ACC112 (cell line): ENCODE measurements around the gene CIAO1.
A peak's percentile ranks its signal among the peaks of the same experiment; 100 is the strongest.
"Not testable (repeated sequence)": the region's sequence is repeated elsewhere in the genome, so short reads cannot be mapped to it uniquely, and the experiment has no call there.

ENCODE experiments used
- H2AFZ ChIP-seq: fragments of 200-600 bp; sonication (generic); one replicate; pipeline ENCODE4 v1.6.0; 2017; ENCODE audit warnings: antibody characterized with exemption, low read length; ENCODE audit not compliant: unreplicated experiment
- H3K27ac ChIP-seq: fragments of 200-600 bp; sonication (generic); 2 replicates; pipeline ENCODE4 v1.5.1; 2014; ENCODE audit warnings: low read depth, mild to moderate bottlenecking, antibody characterized with exemption, low read length, moderate library complexity
- H3K27me3 ChIP-seq: fragments of 200-600 bp; sonication (generic); 2 replicates; pipeline ENCODE4 v1.6.1; 2014; ENCODE audit warnings: mild to moderate bottlenecking, antibody characterized with exemption, low read length, moderate library complexity, mixed read lengths; ENCODE audit not compliant: insufficient read depth
- H3K36me3 ChIP-seq: fragments of 200-600 bp; sonication (generic); 2 replicates; pipeline ENCODE4 v1.6.1; 2016; ENCODE audit warnings: mild to moderate bottlenecking, antibody characterized with exemption, low read length, moderate library complexity, mixed read lengths; ENCODE audit not compliant: insufficient read depth
- H3K4me1 ChIP-seq: fragments of 200-600 bp; sonication (generic); one replicate; pipeline ENCODE4 v1.6.1; 2016; ENCODE audit warnings: low read length, mixed read lengths; ENCODE audit not compliant: insufficient read depth, unreplicated experiment, control insufficient read depth
- H3K4me3 ChIP-seq: fragments of 200-600 bp; sonication (generic); 2 replicates; pipeline ENCODE4 v1.5.1; 2014; ENCODE audit warnings: mild to moderate bottlenecking, low read depth, low read length
- H3K79me2 ChIP-seq: fragments of 200-600 bp; sonication (generic); one replicate; pipeline ENCODE4 v1.6.0; 2016; ENCODE audit warnings: low read length; ENCODE audit not compliant: control insufficient read depth, unreplicated experiment, insufficient read depth

The CIAO1 gene

GRCh38 chr2:96265840-96266679, at the start of gene CIAO1, which contains the start of gene TMEM127:
TSS of gene CIAO1 (plus strand) at chr2:96266225. CDS start at chr2:96266351, 126 bp downstream.
TSS of gene TMEM127 (minus strand) at chr2:96265997. CDS start at chr2:96265381, 616 bp downstream.
- H3K27ac ChIP-seq, result peak within 1 kb of the TSS; percentile 40; the same call in 1 of the 2 replicates
- no peaks in the 10 kb centered on the region for H3K27me3 ChIP-seq
- peaks cover 54% of the 10 kb centered on the region for H3K79me2 ChIP-seq
- peak within 1 kb of the TSS; percentile 91 for H3K4me3 ChIP-seq
- H2AFZ ChIP-seq, result peak within 1 kb of the TSS; percentile 84
- peaks cover 10% of the 10 kb centered on the region; the same call in 1 of the 2 replicates for H3K36me3 ChIP-seq
- H3K4me1 ChIP-seq, result peaks cover 48% of the 10 kb centered on the region

DNA sequence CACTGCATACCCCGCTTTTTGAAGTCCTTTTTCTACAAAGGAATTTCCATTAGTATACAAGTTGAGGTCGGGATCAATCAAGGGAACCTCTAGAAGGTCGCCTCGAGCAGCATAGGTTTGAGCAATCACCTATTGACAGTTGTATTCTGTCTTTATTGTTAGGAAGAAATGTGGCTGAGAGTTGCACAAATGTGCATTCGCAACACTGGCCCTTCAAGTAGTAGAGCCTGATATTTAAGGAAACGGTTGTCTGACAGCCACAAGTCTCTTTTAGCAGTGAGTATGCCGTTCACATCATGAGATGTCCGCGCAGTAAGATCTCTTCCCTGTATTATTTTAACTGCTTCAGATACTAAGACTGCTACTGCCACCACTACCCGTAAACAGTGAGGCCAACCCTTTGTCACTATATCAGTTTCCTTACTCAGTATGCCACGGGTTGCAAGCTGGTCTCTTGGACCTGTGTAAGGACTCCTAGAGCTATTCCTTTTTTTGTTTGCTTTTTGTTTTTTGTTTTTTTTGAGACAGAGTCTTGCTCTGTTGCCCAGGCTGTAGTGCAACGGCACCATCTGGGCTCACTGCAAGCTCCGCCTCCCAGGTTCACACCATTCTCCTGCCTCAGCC, 47.4 kb upstream of the CIAO1 start:
- Histone ChIP-seq H3K27ac (no peak overlapping the region), H3K79me2 (no peaks in the 10 kb centered on the region), H2AFZ (no peak overlapping the region), H3K27me3 (no peaks in the 10 kb centered on the region), H3K4me1 (no peaks in the 10 kb centered on the region), H3K4me3 (no peak overlapping the region), H3K36me3 (no peaks in the 10 kb centered on the region)

DNA sequence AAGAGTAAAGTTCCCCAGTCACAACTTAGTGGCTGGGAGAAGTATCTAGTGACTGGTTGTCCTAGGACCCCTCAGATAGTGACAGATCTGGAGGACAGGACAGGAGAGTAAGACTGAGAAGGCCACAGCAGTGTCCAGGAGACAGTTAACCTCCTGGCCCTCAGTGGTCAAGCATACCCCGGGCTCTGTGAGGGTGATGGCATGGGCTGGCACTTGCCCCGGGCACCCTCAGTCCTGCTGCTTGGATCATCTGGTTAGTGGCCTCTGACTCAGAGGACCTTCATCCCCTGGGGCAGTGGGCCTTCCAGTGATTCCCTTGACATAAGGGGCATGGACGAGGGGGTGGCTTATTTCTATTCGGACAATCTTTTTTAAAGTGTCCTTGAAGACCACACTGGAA, 46.1 kb upstream of the CIAO1 start:
- H3K27me3 ChIP-seq, H3K4me1 ChIP-seq, H2AFZ ChIP-seq, H3K36me3 ChIP-seq, H3K79me2 ChIP-seq, H3K4me3 ChIP-seq, H3K27ac ChIP-seq: not testable (repeated sequence)

GRCh38 chr2:96221106-96221505, 44.9 kb upstream of the CIAO1 start:
- H3K4me1 ChIP-seq, H3K27ac ChIP-seq, H2AFZ ChIP-seq, H3K36me3 ChIP-seq, H3K4me3 ChIP-seq, H3K27me3 ChIP-seq, H3K79me2 ChIP-seq: not testable (repeated sequence)

DNA sequence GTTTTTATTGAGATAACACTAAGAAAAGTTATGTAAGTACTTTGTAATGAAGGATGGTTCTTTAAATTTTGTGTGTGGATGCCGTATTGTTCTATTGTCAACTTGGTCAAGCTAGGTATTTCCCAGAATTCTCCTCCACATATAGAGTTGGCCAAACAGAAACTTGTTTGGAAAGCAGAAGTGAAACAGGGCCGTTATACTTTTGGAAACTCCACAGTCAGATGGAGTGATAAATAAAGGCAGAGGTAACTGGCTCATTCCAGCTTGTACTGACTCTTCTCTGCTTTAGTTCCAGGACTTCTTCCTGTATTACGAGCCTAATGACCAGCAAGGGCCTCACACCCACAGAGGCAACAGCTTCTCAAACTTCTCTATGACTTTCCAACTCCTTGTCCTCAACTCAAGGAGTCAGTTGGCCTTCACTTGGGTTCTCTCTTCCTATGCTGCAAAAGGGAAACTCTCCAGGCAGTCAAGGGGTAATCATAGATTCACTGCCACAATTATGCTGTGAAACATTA, 41.0 kb upstream of the CIAO1 start:
- H2AFZ ChIP-seq, result no peak overlapping the region
- no peaks in the 10 kb centered on the region for H3K4me1 ChIP-seq
- H3K27ac ChIP-seq, result no peak overlapping the region
- H3K4me3 ChIP-seq, result no peak overlapping the region
- no peaks in the 10 kb centered on the region for H3K36me3 ChIP-seq
- H3K27me3 ChIP-seq, result no peaks in the 10 kb centered on the region
- no peaks in the 10 kb centered on the region for H3K79me2 ChIP-seq

DNA sequence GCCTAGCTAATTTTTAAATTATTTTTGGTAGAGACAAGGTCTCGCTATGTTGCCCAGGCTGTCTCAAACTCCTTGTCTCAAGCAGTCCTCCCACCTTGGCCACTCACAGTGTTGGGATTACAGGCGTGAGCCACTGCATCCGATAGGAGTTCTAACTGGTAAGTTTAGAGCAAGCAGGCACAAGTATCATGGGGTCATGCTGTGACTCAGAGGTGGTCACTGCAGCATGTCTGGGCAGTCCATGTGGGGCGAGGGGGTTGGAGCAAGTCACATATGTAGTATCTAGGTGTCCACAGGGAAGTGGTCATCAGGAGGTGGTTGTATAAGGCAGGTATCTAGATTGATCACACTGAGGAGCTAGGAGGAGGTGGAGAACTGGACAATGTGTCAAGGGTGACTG, 34.7 kb upstream of the CIAO1 start:
- Histone ChIP-seq H3K79me2 (no peaks in the 10 kb centered on the region), H2AFZ (no peak overlapping the region), H3K36me3 (no peaks in the 10 kb centered on the region), H3K4me1 (no peaks in the 10 kb centered on the region), H3K27ac (no peak overlapping the region), H3K27me3 (no peaks in the 10 kb centered on the region), H3K4me3 (no peak overlapping the region)

- Histone ChIP-seq H3K27ac (no peak overlapping the region), H3K79me2 (no peaks in the 10 kb centered on the region), H3K36me3 (no peaks in the 10 kb centered on the region), H3K27me3 (no peaks in the 10 kb centered on the region), H3K4me1 (no peaks in the 10 kb centered on the region), H2AFZ (no peak overlapping the region), H3K4me3 (no peak overlapping the region)
Measured at GRCh38 chr2:96233436-96233835, 32.6 kb upstream of the CIAO1 start.

GRCh38 chr2:96233880-96234316, 32.1 kb upstream of the CIAO1 start:
- Histone ChIP-seq H3K27ac (no peak overlapping the region), H3K4me1 (no peaks in the 10 kb centered on the region), H3K4me3 (no peak overlapping the region), H3K36me3 (no peaks in the 10 kb centered on the region), H2AFZ (no peak overlapping the region), H3K27me3 (no peaks in the 10 kb centered on the region), H3K79me2 (no peaks in the 10 kb centered on the region)

DNA sequence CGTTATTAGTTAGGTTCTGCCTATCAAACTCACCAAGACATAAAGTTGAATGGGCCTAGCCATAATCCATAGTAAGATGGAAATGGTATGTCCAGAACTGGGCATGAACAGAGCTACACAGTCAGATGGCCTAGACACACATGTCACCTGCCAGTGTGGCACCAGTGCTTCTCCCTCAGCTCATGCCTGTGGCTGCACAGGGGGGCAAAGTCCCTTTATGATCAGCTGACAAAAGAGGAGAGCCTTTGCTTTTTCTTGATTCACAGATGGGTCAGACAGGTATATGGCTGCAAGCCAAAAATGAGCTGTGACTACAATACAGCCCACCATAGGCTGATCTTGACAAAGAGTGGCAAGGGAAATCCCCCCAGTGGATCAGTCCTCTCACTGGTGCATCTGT, 29.1 kb upstream of the CIAO1 start:
- no peaks in the 10 kb centered on the region for H3K79me2 ChIP-seq
- no peak overlapping the region for H3K27ac ChIP-seq
- peaks cover 4% of the 10 kb centered on the region for H3K4me1 ChIP-seq
- H3K36me3 ChIP-seq, result no peaks in the 10 kb centered on the region
- H2AFZ ChIP-seq, result no peak overlapping the region
- no peaks in the 10 kb centered on the region for H3K27me3 ChIP-seq
- no peak overlapping the region for H3K4me3 ChIP-seq

GRCh38 chr2:96238266-96238665, 27.8 kb upstream of the CIAO1 start:
- H3K27ac ChIP-seq, result no peak overlapping the region
- no peaks in the 10 kb centered on the region for H3K36me3 ChIP-seq
- no peaks in the 10 kb centered on the region for H3K79me2 ChIP-seq
- H3K4me1 ChIP-seq, result peaks cover 11% of the 10 kb centered on the region
- H3K4me3 ChIP-seq, result no peak overlapping the region
- H3K27me3 ChIP-seq, result no peaks in the 10 kb centered on the region
- no peak overlapping the region for H2AFZ ChIP-seq

GRCh38 chr2:96239091-96239490, 26.9 kb upstream of the CIAO1 start:
- no peak overlapping the region for H3K4me3 ChIP-seq
- no peak overlapping the region for H3K27ac ChIP-seq
- no peaks in the 10 kb centered on the region for H3K27me3 ChIP-seq
- H3K36me3 ChIP-seq, result no peaks in the 10 kb centered on the region
- H3K79me2 ChIP-seq, result no peaks in the 10 kb centered on the region
- H3K4me1 ChIP-seq, result peaks cover 11% of the 10 kb centered on the region
- no peak overlapping the region for H2AFZ ChIP-seq
